Type B pancreatic cell (in vitro differentiated cells): ENCODE results near the gene DOP1B. TPM values are rescaled to one million over a fixed set of nuclear protein-coding genes. Genes with fewer than 3 reads are reported as not detected.

Source experiments
- DNase-seq: peaks from one replicate; pipeline ENCODE4 v3.0.0; 2021; ENCODE audit warnings: mixed read lengths; ENCODE audit not compliant: unreplicated experiment; ENCODE audit errors: extremely low spot score
- H3K27ac Mint-ChIP-seq: 2 replicates; pipeline ENCODE4 v1.8.0; 2021; ENCODE audit warnings: mild to moderate bottlenecking, mixed read lengths
- H3K27me3 Mint-ChIP-seq: 2 replicates; pipeline ENCODE4 v1.8.0; 2021; ENCODE audit warnings: mixed read lengths
- H3K36me3 Mint-ChIP-seq: 2 replicates; pipeline ENCODE4 v1.8.0; 2021; ENCODE audit warnings: mixed read lengths
- H3K4me1 Mint-ChIP-seq: one replicate; pipeline ENCODE4 v1.8.0; 2021; ENCODE audit warnings: mixed read lengths; ENCODE audit not compliant: unreplicated experiment
- H3K4me3 Mint-ChIP-seq: 2 replicates; pipeline ENCODE4 v1.8.0; 2021; ENCODE audit warnings: mild to moderate bottlenecking, mixed read lengths
- H3K9me3 Mint-ChIP-seq: 2 replicates; pipeline ENCODE4 v1.8.0; 2021; ENCODE audit warnings: mixed read lengths
- CTCF ChIP-seq: fragments of 200-600 bp; sonication (generic); conservative IDR thresholded peaks from 2 replicates; pipeline ENCODE4 v1.5.0; 2021; ENCODE audit warnings: antibody characterized with exemption, mild to moderate bottlenecking
- long read RNA-seq: library from polyadenylated mRNA; unstranded; transcript quantifications from one replicate; pipeline ENCODE4 v2.0.0, GENCODE V29; 2020
- total RNA-seq: library from RNA; stranded (reverse); gene quantifications from 2 replicates; pipeline ENCODE4 v1.2.1, GENCODE V29; 2021; ENCODE audit warnings: low replicate concordance

Gene DOP1B
- total RNA-seq, result 26.5 and 29.9 TPM in 2 replicates
- long read RNA-seq, partial matches to known transcripts, result 19 of 19 reads
- long read RNA-seq, other reads (novel, unspliced or antisense), result 0 of 19 reads

GRCh38 chr21:36156815-36157670, at the start of gene DOP1B:
Gene DOP1B, plus strand, starts transcription at chr21:36156824. Its CDS starts 7,910 bp downstream, at chr21:36164734.
- TF ChIP-seq CTCF, result no peak

GRCh38 chr21:36109868-36110267, 46.8 kb upstream of the DOP1B start:
- peaks cover 25% of the 10 kb centered on the region for H3K27me3 Mint-ChIP-seq
- no peak for TF ChIP-seq CTCF
- peaks cover 16% of the 10 kb centered on the region for H3K4me1 Mint-ChIP-seq
- DNase-seq, result no peak
- H3K36me3 Mint-ChIP-seq, result no peaks in the 10 kb centered on the region
- no peaks in the 10 kb centered on the region for H3K9me3 Mint-ChIP-seq
- no peak overlapping the region for H3K27ac Mint-ChIP-seq
- H3K4me3 Mint-ChIP-seq, result no peak overlapping the region

More at GRCh38 chr21:36156815-36157670, at the start of gene DOP1B:
- DNase-seq, result peak; percentile 69
- no peaks in the 10 kb centered on the region for H3K9me3 Mint-ChIP-seq
- H3K27ac Mint-ChIP-seq, result peak within 1 kb of the TSS; percentile 87
- peaks cover 14% of the 10 kb centered on the region for H3K4me1 Mint-ChIP-seq
- H3K4me3 Mint-ChIP-seq, result peak within 1 kb of the TSS; percentile 86
- peaks cover 14% of the 10 kb centered on the region for H3K27me3 Mint-ChIP-seq
- no peaks in the 10 kb centered on the region for H3K36me3 Mint-ChIP-seq

- no peak for TF ChIP-seq CTCF
- no peak overlapping the region for H3K4me3 Mint-ChIP-seq
- H3K4me1 Mint-ChIP-seq, result peaks cover 13% of the 10 kb centered on the region
- no peak for DNase-seq
- no peaks in the 10 kb centered on the region for H3K9me3 Mint-ChIP-seq
- peaks cover 12% of the 10 kb centered on the region for H3K27me3 Mint-ChIP-seq
- no peaks in the 10 kb centered on the region for H3K36me3 Mint-ChIP-seq
- no peak overlapping the region for H3K27ac Mint-ChIP-seq
These were observed 45.4 kb upstream of the DOP1B start for GRCh38 chr21:36111238-36111637.

GRCh38 chr21:36113647-36114428, 42.8 kb upstream of the DOP1B start:
- DNase-seq, result no peak
- Mint-ChIP-seq H3K4me1 (peaks cover 8% of the 10 kb centered on the region), H3K9me3 (peaks cover 5% of the 10 kb centered on the region), H3K4me3 (peak overlapping the region; percentile 23), H3K27me3 (peaks cover 2% of the 10 kb centered on the region), H3K27ac (peak overlapping the region; percentile 1), H3K36me3 (no peaks in the 10 kb centered on the region)
- no peak for TF ChIP-seq CTCF

- H3K27ac Mint-ChIP-seq, result no peak overlapping the region
- H3K4me3 Mint-ChIP-seq, result no peak overlapping the region
- DNase-seq, result no peak
- H3K27me3 Mint-ChIP-seq, result peaks cover 2% of the 10 kb centered on the region
- peaks cover 5% of the 10 kb centered on the region for H3K9me3 Mint-ChIP-seq
- TF ChIP-seq CTCF, result no peak
- H3K4me1 Mint-ChIP-seq, result peaks cover 8% of the 10 kb centered on the region
- H3K36me3 Mint-ChIP-seq, result no peaks in the 10 kb centered on the region
These were observed 41.4 kb upstream of the DOP1B start for GRCh38 chr21:36115138-36115730.
